ENCODE measurements around the gene ILKAP. TPM values are rescaled to one million over a fixed set of nuclear protein-coding genes. Genes with fewer than 3 reads are reported as not detected.

Gene ILKAP
- total RNA-seq, 1 experiment from 2014 or later: 49.9 TPM

DNA sequence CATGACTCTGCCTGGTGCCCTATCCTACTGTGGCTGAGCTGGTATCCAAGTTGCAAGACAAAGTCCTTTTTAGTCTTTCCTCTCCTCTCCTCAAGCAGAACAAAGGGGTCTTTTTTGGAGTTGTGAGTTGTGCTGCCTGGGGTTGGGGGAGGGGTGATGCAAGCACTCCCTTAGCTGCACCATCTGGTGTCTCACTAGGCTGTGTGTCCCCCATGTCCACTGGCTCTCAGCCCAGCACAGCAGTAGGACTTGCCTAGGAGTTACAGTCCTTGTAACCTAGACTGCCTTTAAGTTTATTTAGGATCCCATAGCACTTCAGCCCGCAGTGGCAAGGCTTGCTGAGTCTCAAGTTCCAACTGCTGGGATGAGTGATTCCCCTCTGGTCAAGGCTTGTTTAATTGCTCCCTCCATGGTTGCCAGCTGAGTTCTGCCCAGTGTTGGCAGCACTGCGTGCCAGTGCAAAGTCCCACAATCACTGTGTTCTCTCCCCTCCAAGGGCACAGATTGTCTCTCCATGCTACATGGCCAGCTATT, 13.2 kb upstream of the ILKAP start:
- H3K36me3 ChIP-seq (ENCODE audit: control insufficient read depth, insufficient read depth, low read length): no peaks in the 10 kb centered on the region
- H3K27me3 ChIP-seq (ENCODE audit: control insufficient read depth, insufficient read depth, low read length): peaks cover 3% of the 10 kb centered on the region; the same call in 1 of the 2 replicates
- ChIA-PET CTCF (no interaction called here), POLR2A (no interaction called here)
- no TSS peak for BruUV-seq (replicated peaks)
- DNase-seq (ENCODE audit: low read depth, low spot score): no peak
- H3K9me3 ChIP-seq (ENCODE audit: control insufficient read depth, insufficient read depth, low read depth, low read length): no peaks in the 10 kb centered on the region
- intact Hi-C loops (cut with micrococcal nuclease; ENCODE audit: unreplicated experiment) (no loop called here), in situ Hi-C loops (cut with HindIII; ENCODE audit: low pct_unique_long_range_greater_than_20kb, low sequenced_read_pairs) (no loop called here)
- no peak overlapping the region for H3K4me3 ChIP-seq (ENCODE audit: low read depth in 2 of 2, low read length in 2 of 2)
- ATAC-seq: no peak
- H3K27ac ChIP-seq (ENCODE audit: low read length): no peak overlapping the region
- no peak for TF ChIP-seq POLR2AphosphoS5 (IDR thresholded peaks at IDR 0.05; ENCODE audit: low read depth, low read length)
- 0 out of 2 replicates have a peak, but pooled peaks cover 4% of the 10 kb centered on the region for H3K4me1 ChIP-seq (ENCODE audit: control insufficient read depth, insufficient read depth, low read length)

DNA sequence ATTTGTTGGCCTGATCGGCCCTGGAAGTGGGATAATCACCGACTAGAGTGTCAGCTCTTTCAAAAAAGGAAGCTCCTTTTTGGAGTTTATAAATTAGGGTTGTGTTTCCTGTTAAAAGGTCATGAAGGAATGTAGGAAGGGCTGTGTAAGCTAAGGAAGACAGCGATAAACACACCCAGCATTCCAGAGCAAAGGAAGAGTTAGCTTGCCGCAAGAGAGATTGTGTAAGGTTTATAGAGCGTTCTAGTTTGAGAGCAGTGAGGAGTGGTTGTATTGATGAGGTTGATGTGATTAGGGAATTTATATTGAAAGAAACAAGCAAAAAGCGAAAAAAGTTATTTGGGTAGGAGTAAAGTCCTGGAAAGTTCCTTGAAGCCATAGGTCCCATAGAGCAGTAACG, 3.5 kb upstream of the ILKAP start:
- Histone ChIP-seq H3K27me3 (ENCODE audit: control insufficient read depth, insufficient read depth, low read length) (peaks cover 3% of the 10 kb centered on the region; the same call in 1 of the 2 replicates), H3K27ac (ENCODE audit: low read length) (no peak overlapping the region), H3K9me3 (ENCODE audit: control insufficient read depth, insufficient read depth, low read depth, low read length) (no peaks in the 10 kb centered on the region), H3K4me3 (ENCODE audit: low read depth in 2 of 2, low read length in 2 of 2) (no peak overlapping the region), H3K36me3 (ENCODE audit: control insufficient read depth, insufficient read depth, low read length) (no peaks in the 10 kb centered on the region), H3K4me1 (ENCODE audit: control insufficient read depth, insufficient read depth, low read length) (peaks cover 4% of the 10 kb centered on the region)
- POLR2A ChIA-PET: no interaction called here
- BruUV-seq (replicated peaks): no TSS peak
- in situ Hi-C loops (cut with HindIII; ENCODE audit: low pct_unique_long_range_greater_than_20kb, low sequenced_read_pairs): no loop called here
- DNase-seq (ENCODE audit: low read depth, low spot score) (no peak), ATAC-seq (no peak)
- CTCF ChIA-PET: interaction anchor here (0.5 kb wide), 1 partner anchor 81 kb away, joined by 3 read pairs; no protein-coding TSS in a partner anchor
- intact Hi-C loops (cut with micrococcal nuclease; ENCODE audit: unreplicated experiment): no loop called here
- TF ChIP-seq SIN3A (IDR thresholded peaks at IDR 0.05; ENCODE audit: borderline replicate concordance, insufficient read depth, low read depth, low read length): no peak
- TF ChIP-seq POLR2AphosphoS5 (IDR thresholded peaks at IDR 0.05; ENCODE audit: low read depth, low read length): no peak
- TF ChIP-seq, protein P1, sequence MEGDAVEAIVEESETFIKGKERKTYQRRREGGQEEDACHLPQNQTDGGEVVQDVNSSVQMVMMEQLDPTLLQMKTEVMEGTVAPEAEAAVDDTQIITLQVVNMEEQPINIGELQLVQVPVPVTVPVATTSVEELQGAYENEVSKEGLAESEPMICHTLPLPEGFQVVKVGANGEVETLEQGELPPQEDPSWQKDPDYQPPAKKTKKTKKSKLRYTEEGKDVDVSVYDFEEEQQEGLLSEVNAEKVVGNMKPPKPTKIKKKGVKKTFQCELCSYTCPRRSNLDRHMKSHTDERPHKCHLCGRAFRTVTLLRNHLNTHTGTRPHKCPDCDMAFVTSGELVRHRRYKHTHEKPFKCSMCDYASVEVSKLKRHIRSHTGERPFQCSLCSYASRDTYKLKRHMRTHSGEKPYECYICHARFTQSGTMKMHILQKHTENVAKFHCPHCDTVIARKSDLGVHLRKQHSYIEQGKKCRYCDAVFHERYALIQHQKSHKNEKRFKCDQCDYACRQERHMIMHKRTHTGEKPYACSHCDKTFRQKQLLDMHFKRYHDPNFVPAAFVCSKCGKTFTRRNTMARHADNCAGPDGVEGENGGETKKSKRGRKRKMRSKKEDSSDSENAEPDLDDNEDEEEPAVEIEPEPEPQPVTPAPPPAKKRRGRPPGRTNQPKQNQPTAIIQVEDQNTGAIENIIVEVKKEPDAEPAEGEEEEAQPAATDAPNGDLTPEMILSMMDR (IDR thresholded peaks at IDR 0.05): no peak
- TF ChIP-seq, protein P2, sequence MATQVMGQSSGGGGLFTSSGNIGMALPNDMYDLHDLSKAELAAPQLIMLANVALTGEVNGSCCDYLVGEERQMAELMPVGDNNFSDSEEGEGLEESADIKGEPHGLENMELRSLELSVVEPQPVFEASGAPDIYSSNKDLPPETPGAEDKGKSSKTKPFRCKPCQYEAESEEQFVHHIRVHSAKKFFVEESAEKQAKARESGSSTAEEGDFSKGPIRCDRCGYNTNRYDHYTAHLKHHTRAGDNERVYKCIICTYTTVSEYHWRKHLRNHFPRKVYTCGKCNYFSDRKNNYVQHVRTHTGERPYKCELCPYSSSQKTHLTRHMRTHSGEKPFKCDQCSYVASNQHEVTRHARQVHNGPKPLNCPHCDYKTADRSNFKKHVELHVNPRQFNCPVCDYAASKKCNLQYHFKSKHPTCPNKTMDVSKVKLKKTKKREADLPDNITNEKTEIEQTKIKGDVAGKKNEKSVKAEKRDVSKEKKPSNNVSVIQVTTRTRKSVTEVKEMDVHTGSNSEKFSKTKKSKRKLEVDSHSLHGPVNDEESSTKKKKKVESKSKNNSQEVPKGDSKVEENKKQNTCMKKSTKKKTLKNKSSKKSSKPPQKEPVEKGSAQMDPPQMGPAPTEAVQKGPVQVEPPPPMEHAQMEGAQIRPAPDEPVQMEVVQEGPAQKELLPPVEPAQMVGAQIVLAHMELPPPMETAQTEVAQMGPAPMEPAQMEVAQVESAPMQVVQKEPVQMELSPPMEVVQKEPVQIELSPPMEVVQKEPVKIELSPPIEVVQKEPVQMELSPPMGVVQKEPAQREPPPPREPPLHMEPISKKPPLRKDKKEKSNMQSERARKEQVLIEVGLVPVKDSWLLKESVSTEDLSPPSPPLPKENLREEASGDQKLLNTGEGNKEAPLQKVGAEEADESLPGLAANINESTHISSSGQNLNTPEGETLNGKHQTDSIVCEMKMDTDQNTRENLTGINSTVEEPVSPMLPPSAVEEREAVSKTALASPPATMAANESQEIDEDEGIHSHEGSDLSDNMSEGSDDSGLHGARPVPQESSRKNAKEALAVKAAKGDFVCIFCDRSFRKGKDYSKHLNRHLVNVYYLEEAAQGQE (IDR thresholded peaks at IDR 0.05; ENCODE audit: insufficient read depth in 1 of 2, low read depth in 2 of 2, low read length in 1 of 2): no peak
- TF ChIP-seq TCF7L2 (IDR thresholded peaks at IDR 0.05; ENCODE audit: low read depth, low read length): no peak

DNA sequence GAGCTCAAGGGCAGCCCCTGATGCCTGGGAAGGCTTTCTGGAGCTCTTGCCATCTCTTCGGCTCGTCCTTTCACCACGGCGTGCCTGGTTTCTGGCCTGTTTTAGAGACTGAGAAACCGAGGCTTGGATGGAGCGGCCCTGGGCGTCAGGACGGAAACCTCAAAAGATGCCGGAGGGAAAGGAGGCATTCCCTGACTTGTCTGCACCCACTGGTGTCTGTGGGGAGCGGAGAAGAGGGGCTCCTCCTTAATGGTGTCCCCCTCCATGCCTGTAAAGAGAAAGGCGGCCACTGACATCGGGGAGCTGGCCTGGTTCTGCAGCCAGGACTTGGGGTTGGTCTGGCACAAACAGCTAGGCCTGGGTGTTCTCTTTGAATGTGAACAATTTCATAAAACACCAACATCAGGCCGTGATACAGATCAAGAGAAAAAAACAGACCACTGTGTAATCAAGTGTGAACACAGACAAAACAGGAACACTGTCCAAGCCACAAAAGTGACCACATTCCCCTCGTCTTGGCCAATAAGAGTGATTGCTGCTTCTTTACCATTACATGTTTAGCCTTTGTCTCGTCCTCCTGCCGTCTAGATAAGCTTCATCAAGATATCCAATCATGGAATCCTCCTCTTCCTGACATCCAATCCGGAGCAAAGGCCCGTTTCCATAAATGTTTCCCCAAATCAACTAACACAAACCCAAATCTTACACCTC, 633 bp upstream of the ILKAP start:
- Histone ChIP-seq H3K27ac (ENCODE audit: low read length) (peak overlapping the region; percentile 99), H3K4me3 (ENCODE audit: low read depth in 2 of 2, low read length in 2 of 2) (peak overlapping the region; percentile 69 to 74), H3K9me3 (ENCODE audit: control insufficient read depth, insufficient read depth, low read depth, low read length) (no peaks in the 10 kb centered on the region), H3K4me1 (ENCODE audit: control insufficient read depth, insufficient read depth, low read length) (peaks cover 24% of the 10 kb centered on the region), H3K27me3 (ENCODE audit: control insufficient read depth, insufficient read depth, low read length) (peaks cover 3% of the 10 kb centered on the region; the same call in 1 of the 2 replicates), H3K36me3 (ENCODE audit: control insufficient read depth, insufficient read depth, low read length) (no peaks in the 10 kb centered on the region)
- ATAC-seq (peak; percentile 57), DNase-seq (ENCODE audit: low read depth, low spot score) (no peak)
- in situ Hi-C loops (cut with HindIII; ENCODE audit: low pct_unique_long_range_greater_than_20kb, low sequenced_read_pairs): no loop called here
- POLR2A ChIA-PET: interaction anchor here (0.5 kb wide), 1 partner anchor 257 kb away, joined by 3 read pairs; no protein-coding TSS in a partner anchor
- intact Hi-C loops (cut with micrococcal nuclease; ENCODE audit: unreplicated experiment): no loop called here
- CTCF ChIA-PET: interaction anchor here (0.8 kb wide), 1 partner anchor 98 kb away, joined by 3 read pairs; no protein-coding TSS in a partner anchor
- TF ChIP-seq POLR2AphosphoS5 (IDR thresholded peaks at IDR 0.05; ENCODE audit: low read depth, low read length) (no peak), SIN3A (IDR thresholded peaks at IDR 0.05; ENCODE audit: borderline replicate concordance, insufficient read depth, low read depth, low read length) (no peak), TCF7L2 (IDR thresholded peaks at IDR 0.05; ENCODE audit: low read depth, low read length) (no peak)
- TF ChIP-seq, protein P2 (IDR thresholded peaks at IDR 0.05; ENCODE audit: insufficient read depth in 1 of 2, low read depth in 2 of 2, low read length in 1 of 2): no peak
- TSS peak; percentile 87 for BruUV-seq (replicated peaks)

Measured in Panc1 (cell line).